CD14-positive monocyte (primary cell): ENCODE results near the gene IRF2BPL. TPM values are rescaled to one million over a fixed set of nuclear protein-coding genes. Genes with fewer than 3 reads are reported as not detected.

Source experiments
- DNase-seq, 3 donors: peaks; one replicate each; pipeline ENCODE4 v3.0.0-alpha.2; 2011 to 2022
- H2AFZ ChIP-seq: 2 replicates; pipeline ENCODE4 v1.6.0; 2012; ENCODE audit warnings: mild to moderate bottlenecking, low read depth, low read length, inconsistent platforms; ENCODE audit not compliant: insufficient read depth, poor library complexity, severe bottlenecking
- H3K27ac ChIP-seq, 2 donors: 1 replicate in 1 of 2; 2 replicates in 1 of 2; pipeline ENCODE4 v1.5.1; 2012 to 2013; ENCODE audit warnings: low read length in 2 of 2, control low read depth in 1 of 2, inconsistent platforms in 1 of 2, low read depth in 1 of 2, mild to moderate bottlenecking in 1 of 2
- H3K27me3 ChIP-seq, 2 donors: one replicate each; pipeline versions ENCODE4 v1.6.0 to v1.6.1; 2011 to 2013; ENCODE audit warnings: low read length in 2 of 2; ENCODE audit not compliant: control insufficient read depth in 2 of 2, insufficient read depth in 2 of 2
- H3K36me3 ChIP-seq, 2 donors: replicated peaks in 1 of 2; 1 replicate in 1 of 2; 2 replicates in 1 of 2; pipeline versions ENCODE4 v1.5.1 to v1.6.1; 2012 to 2013; ENCODE audit warnings: low read length in 2 of 2, control low read depth in 1 of 2, inconsistent platforms in 1 of 2, mild to moderate bottlenecking in 1 of 2; ENCODE audit not compliant: insufficient read depth in 2 of 2, control insufficient read depth in 1 of 2
- H3K4me1 ChIP-seq, 2 donors: 1 replicate in 1 of 2; 2 replicates in 1 of 2; pipeline versions ENCODE4 v1.5.1 to v1.6.1; 2012 to 2013; ENCODE audit warnings: low read length in 2 of 2, control low read depth in 1 of 2, inconsistent platforms in 1 of 2, mild to moderate bottlenecking in 1 of 2, moderate library complexity in 1 of 2; ENCODE audit not compliant: insufficient read depth in 2 of 2, control insufficient read depth in 1 of 2
- H3K4me2 ChIP-seq: replicated peaks from 2 replicates; pipeline ENCODE3; 2012; ENCODE audit warnings: low read length, moderate library complexity, mild to moderate bottlenecking; ENCODE audit not compliant: poor library complexity, severe bottlenecking; ENCODE audit errors: extremely low read depth
- H3K4me3 ChIP-seq, 3 experiments: fragments of 200-600 bp in 1 of 3; sonication (generic) in 1 of 3; replicated peaks in 1 of 3; 1 replicate in 2 of 3; 2 replicates in 1 of 3; pipeline ENCODE4 v1.5.1; 2011 to 2013; ENCODE audit warnings: low read length in 3 of 3, mild to moderate bottlenecking in 3 of 3, control low read depth in 2 of 3, low read depth in 2 of 3, inconsistent platforms in 1 of 3, moderate library complexity in 1 of 3
- H3K79me2 ChIP-seq: 2 replicates; pipeline ENCODE4 v1.6.0; 2012; ENCODE audit warnings: mild to moderate bottlenecking, control low read depth, inconsistent platforms, low read length, moderate library complexity; ENCODE audit not compliant: insufficient read depth
- H3K9ac ChIP-seq: 2 replicates; pipeline ENCODE4 v1.6.0; 2017; ENCODE audit warnings: low read length, mild to moderate bottlenecking; ENCODE audit not compliant: insufficient read depth, poor library complexity, severe bottlenecking
- H3K9me3 ChIP-seq, 2 donors: replicated peaks in 1 of 2; 1 replicate in 1 of 2; 2 replicates in 1 of 2; pipeline versions ENCODE4 v1.5.1 to v1.6.1; 2012 to 2013; ENCODE audit warnings: low read length in 2 of 2, control low read depth in 1 of 2; ENCODE audit not compliant: control insufficient read depth in 1 of 2, insufficient read depth in 1 of 2
- H4K20me1 ChIP-seq: 2 replicates; pipeline ENCODE4 v1.6.0; 2012; ENCODE audit warnings: mild to moderate bottlenecking, low read length, control low read depth, moderate library complexity; ENCODE audit not compliant: insufficient read depth
- H3K27ac Mint-ChIP-seq, 7 donors: one replicate each; pipeline ENCODE4 v1.8.0; 2020; ENCODE audit warnings: mild to moderate bottlenecking in 7 of 7, mixed read lengths in 7 of 7, moderate library complexity in 6 of 7, inconsistent platforms in 2 of 7
- H3K27me3 Mint-ChIP-seq, 3 donors: one replicate each; pipeline ENCODE4 v1.8.0; 2021 to 2022; ENCODE audit warnings: low read depth in 3 of 3, mild to moderate bottlenecking in 3 of 3, mixed read lengths in 3 of 3, moderate library complexity in 3 of 3, inconsistent platforms in 1 of 3
- H3K36me3 Mint-ChIP-seq, 2 donors: one replicate each; pipeline ENCODE4 v1.8.0; 2020; ENCODE audit warnings: mixed read lengths in 2 of 2, inconsistent platforms in 1 of 2, mild to moderate bottlenecking in 1 of 2
- H3K4me1 Mint-ChIP-seq: one replicate; pipeline ENCODE4 v1.8.0; 2020; ENCODE audit warnings: mild to moderate bottlenecking, mixed read lengths
- H3K4me3 Mint-ChIP-seq, 2 donors: one replicate each; pipeline ENCODE4 v1.8.0; 2020; ENCODE audit warnings: mild to moderate bottlenecking in 2 of 2, mixed read lengths in 2 of 2, moderate library complexity in 1 of 2
- H3K9me3 Mint-ChIP-seq, 7 donors: one replicate each; pipeline ENCODE4 v1.8.0; 2020 to 2022; ENCODE audit warnings: mixed read lengths in 7 of 7, mild to moderate bottlenecking in 6 of 7, moderate library complexity in 6 of 7, inconsistent platforms in 2 of 7
- CTCF ChIP-seq: fragments of 200-600 bp; IDR thresholded peaks from one replicate; pipeline ENCODE4 v1.8.0; 2022; ENCODE audit warnings: antibody characterized with exemption, mild to moderate bottlenecking
- WGBS: methylation state at CpG from one replicate; pipeline ENCODE4 v1.1.5; 2013; ENCODE audit warnings: missing lambda C conversion rate; ENCODE audit not compliant: insufficient coverage; 5-methylcytosine and 5-hydroxymethylcytosine counted together
- intact Hi-C, 2 donors: fragments of 100-400 bp; cut with micrococcal nuclease; formaldehyde crosslinking; loops; one replicate each; pipeline versions ENCODE4 v1.15.0 to v1.15.1; 2023
- polyA minus RNA-seq: library from RNA; depleted of rRNA, polyadenylated mRNA; stranded (reverse); fragments of >200 nt; gene quantifications from 2 replicates; pipeline ENCODE4 v1.2.3, GENCODE V29; 2012
- polyA plus RNA-seq, 3 donors: library from polyadenylated mRNA; depleted of rRNA in 1 of 3; unstranded in 2 of 3; stranded (reverse) in 1 of 3; fragments of 300-500 nt in 2 of 3; fragments of >200 nt in 1 of 3; fragmentation: Illumina TruSeq in 2 of 3; gene quantifications; 1 replicate in 2 of 3; 2 replicates in 1 of 3; pipeline ENCODE4 v1.2.3, GENCODE V29; 2012 to 2021
- total RNA-seq, 12 experiments: library from RNA in 1 of 12; stranded (reverse) in 1 of 12; fragments of 120-200 nt in 1 of 12; gene quantifications; one replicate each; pipeline ENCODE4 v1.2.4 and lab custom pipeline; 2013 to 2026; ENCODE audit warnings: mixed read lengths in 6 of 12, inconsistent platforms in 1 of 12

The IRF2BPL gene
- total RNA-seq (2013), result 20.8 TPM
- polyA plus RNA-seq (10 to 100 TPM in 1 of 3 donors, 1 to 10 TPM in 2; 1.4 to 17.9 (median 1.9) TPM), polyA minus RNA-seq (32.6 and 55.0 TPM in 2 replicates), total RNA-seq (lab: John Stamatoyannopoulos, UW) (34.3 to 254 (median 118) reads per million in 11 experiments)

GRCh38 chr14:77028384-77029231 lies at the start of gene IRF2BPL:
Gene IRF2BPL (minus strand): TSS chr14:77028708. CDS start chr14:77027792, 916 bp downstream.
- Histone ChIP-seq H3K79me2 (peaks cover 22% of the 10 kb centered on the region), H3K27ac (peak within 1 kb of the TSS; percentile 93 to 96), H3K9me3 (no peaks in the 10 kb centered on the region), H3K4me1 (peaks cover 58 to 73% of the 10 kb centered on the region in 2 donors), H3K27me3 (no peaks in the 10 kb centered on the region), H2AFZ (peak within 1 kb of the TSS; percentile 65), H3K36me3 (peaks cover 7 to 16% of the 10 kb centered on the region in 2 donors), H3K4me3 (peak within 1 kb of the TSS; percentile 68 to 86 (median 85)), H3K9ac (peak within 1 kb of the TSS; percentile 93), H4K20me1 (peaks cover 35% of the 10 kb centered on the region), H3K4me2 (peak within 1 kb of the TSS; percentile 91)
- H3K27ac Mint-ChIP-seq, result peak within 1 kb of the TSS; percentile 89 to 98 (median 95)
- TF ChIP-seq CTCF, result no peak
- peaks cover 0 to 1% (median 0%) of the 10 kb centered on the region in 3 donors for H3K27me3 Mint-ChIP-seq
- intact Hi-C loops, result loop anchor here (2.0 to 5.0 kb wide), 3 partner anchors 16 to 116 kb away; no protein-coding TSS in a partner anchor
- WGBS, result 2% methylated on average over 65 of the region's 84 CpGs
- no peaks in the 10 kb centered on the region for H3K9me3 Mint-ChIP-seq
- H3K4me1 Mint-ChIP-seq, result peaks cover 59% of the 10 kb centered on the region
- H3K36me3 Mint-ChIP-seq, result peaks cover 22 to 29% of the 10 kb centered on the region in 2 donors
- DNase-seq, result peak; percentile 96 to 98 (median 97)
- peak within 1 kb of the TSS; percentile 84 to 90 for H3K4me3 Mint-ChIP-seq

- Histone ChIP-seq H3K4me2 (no peak overlapping the region), H3K4me1 (peaks cover 16 to 17% of the 10 kb centered on the region in 2 donors), H4K20me1 (no peaks in the 10 kb centered on the region), H3K27ac (no peak overlapping the region), H3K9ac (no peak overlapping the region), H3K4me3 (no peak overlapping the region), H3K27me3 (no peaks in the 10 kb centered on the region), H3K79me2 (no peaks in the 10 kb centered on the region), H3K9me3 (peaks cover 6 to 9% of the 10 kb centered on the region in 2 donors), H2AFZ (no peak overlapping the region), H3K36me3 (no peaks in the 10 kb centered on the region)
- DNase-seq, result no peak
- intact Hi-C loops, result no loop called here
- no peaks in the 10 kb centered on the region for H3K36me3 Mint-ChIP-seq
- no peak overlapping the region for H3K4me3 Mint-ChIP-seq
- TF ChIP-seq CTCF, result no peak
- H3K4me1 Mint-ChIP-seq, result peaks cover 15% of the 10 kb centered on the region
- peaks cover 4 to 14% (median 9%) of the 10 kb centered on the region in 7 donors for H3K9me3 Mint-ChIP-seq
- peaks cover 0 to 7% (median 2%) of the 10 kb centered on the region in 3 donors for H3K27me3 Mint-ChIP-seq
- H3K27ac Mint-ChIP-seq, result no peak overlapping the region
- 100% methylated on average over 2 of the region's 3 CpGs for WGBS
Measured at GRCh38 chr14:77077040-77077439, 48.5 kb upstream of the IRF2BPL start.
